HepG2 (cell line): Measurements from ENCODE around the gene KAZN. TPM values are rescaled to one million over a fixed set of nuclear protein-coding genes. Genes with fewer than 3 reads are reported as not detected.

Source experiments
- AGO2 ChIP-seq: fragments of 200-400 bp; formaldehyde crosslinking; optimal IDR thresholded peaks from 2 replicates; pipeline ENCODE3; 2017; ENCODE audit warnings: mild to moderate bottlenecking, low read depth, low read length, moderate library complexity
- ATRX ChIP-seq: sonication (generic); formaldehyde crosslinking; IDR thresholded peaks from 2 replicates; pipeline ENCODE4 v1.4.0; 2020; ENCODE audit warnings: missing genetic modification reagents, borderline replicate concordance
- BRCA1 ChIP-seq: sonication (generic); formaldehyde crosslinking; IDR thresholded peaks from 2 replicates; pipeline ENCODE4 v1.4.0; 2020; ENCODE audit warnings: missing genetic modification reagents
- GABPA ChIP-seq, 2 experiments: IDR thresholded peaks; 2 replicates each; pipeline ENCODE4 v1.6.1; 2011 to 2016; ENCODE audit warnings: low read depth in 2 of 2, low read length in 1 of 2, missing biosample characterization in 1 of 2, missing genetic modification characterization in 1 of 2
- GFI1 ChIP-seq: sonication (generic); formaldehyde crosslinking; IDR thresholded peaks from 2 replicates; pipeline ENCODE4 v1.5.0; 2020; ENCODE audit warnings: missing genetic modification reagents, mild to moderate bottlenecking, borderline replicate concordance
- HNF4A ChIP-seq: sonication (generic); formaldehyde crosslinking; IDR thresholded peaks from 2 replicates; pipeline ENCODE4 v1.4.0; 2020; ENCODE audit warnings: missing genetic modification reagents
- POLR2AphosphoS5 ChIP-seq: IDR thresholded peaks from 2 replicates; pipeline ENCODE4 v1.6.1; 2012; ENCODE audit warnings: low read depth, low read length
- RBAK ChIP-seq: sonication (generic); formaldehyde crosslinking; IDR thresholded peaks from 2 replicates; pipeline ENCODE4 v1.5.1; 2020; ENCODE audit warnings: mild to moderate bottlenecking, missing genetic modification reagents
- RBM39 ChIP-seq: fragments of 200-400 bp; formaldehyde crosslinking; IDR thresholded peaks from one replicate; pipeline ENCODE4 v1.6.1; 2018; ENCODE audit warnings: antibody characterized with exemption, mild to moderate bottlenecking, low read depth, low read length; ENCODE audit not compliant: poor library complexity, severe bottlenecking
- TFDP1 ChIP-seq: IDR thresholded peaks from 2 replicates; pipeline ENCODE4 v1.6.1; 2016; ENCODE audit warnings: missing compliant biosample characterization, missing genetic modification reagents, borderline replicate concordance
- THYN1 ChIP-seq: sonication (generic); formaldehyde crosslinking; IDR thresholded peaks from 2 replicates; pipeline ENCODE4 v1.8.1; 2023; ENCODE audit warnings: low read depth, mild to moderate bottlenecking, moderate library complexity, missing genetic modification reagents, borderline replicate concordance
- ZBTB33 ChIP-seq: sonication (generic); formaldehyde crosslinking; IDR thresholded peaks from 2 replicates; pipeline ENCODE4 v1.4.0; 2020; ENCODE audit warnings: missing genetic modification reagents
- ZBTB39 ChIP-seq: sonication (generic); formaldehyde crosslinking; IDR thresholded peaks from 2 replicates; pipeline ENCODE4 v1.5.0; 2020; ENCODE audit warnings: missing genetic modification reagents
- ZKSCAN8 ChIP-seq: IDR thresholded peaks from 2 replicates; pipeline ENCODE4 v1.6.1; 2016; ENCODE audit warnings: borderline replicate concordance, missing genetic modification reagents, missing compliant biosample characterization
- ZNF234 ChIP-seq: sonication (generic); formaldehyde crosslinking; conservative IDR thresholded peaks from 2 replicates; pipeline ENCODE4 v1.5.1; 2020; ENCODE audit warnings: mild to moderate bottlenecking, missing genetic modification reagents
- ZNF235 ChIP-seq: sonication (generic); formaldehyde crosslinking; IDR thresholded peaks from 2 replicates; pipeline ENCODE4 v1.8.1; 2023; ENCODE audit warnings: mild to moderate bottlenecking, missing genetic modification reagents, borderline replicate concordance
- ZNF44 ChIP-seq: sonication (generic); formaldehyde crosslinking; IDR thresholded peaks from 2 replicates; pipeline ENCODE4 v1.5.1; 2020; ENCODE audit warnings: mild to moderate bottlenecking, missing genetic modification reagents
- ZNF510 ChIP-seq: sonication (generic); formaldehyde crosslinking; IDR thresholded peaks from 2 replicates; pipeline ENCODE4 v1.4.0; 2020; ENCODE audit warnings: low read depth, mild to moderate bottlenecking, missing genetic modification reagents
- ZNF746 ChIP-seq: sonication (generic); formaldehyde crosslinking; IDR thresholded peaks from 2 replicates; pipeline ENCODE4 v1.8.0; 2022; ENCODE audit warnings: mild to moderate bottlenecking, missing genetic modification reagents
- ZNF768 ChIP-seq: sonication (generic); formaldehyde crosslinking; IDR thresholded peaks from 2 replicates; pipeline ENCODE4 v1.4.0; 2020; ENCODE audit warnings: missing genetic modification reagents
- ZNF781 ChIP-seq: sonication (generic); formaldehyde crosslinking; IDR thresholded peaks from 2 replicates; pipeline ENCODE4 v1.5.1; 2020; ENCODE audit warnings: borderline replicate concordance, mild to moderate bottlenecking, missing genetic modification reagents; ENCODE audit errors: not compliant biosample characterization
- ZNF839 ChIP-seq: sonication (generic); formaldehyde crosslinking; IDR thresholded peaks from 2 replicates; pipeline ENCODE4 v1.4.0; 2020; ENCODE audit warnings: missing genetic modification reagents, mild to moderate bottlenecking, borderline replicate concordance
- polyA plus RNA-seq, 8 experiments: library from polyadenylated mRNA; depleted of rRNA in 3 of 8; stranded (reverse) in 7 of 8; unstranded in 1 of 8; fragments of >200 nt; fragmentation: Illumina TruSeq in 4 of 8; extraction: Trizol in 4 of 8; gene quantifications; 2 replicates each; pipeline versions ENCODE4 v1.2.1 to v1.2.3, GENCODE V29; 2011 to 2016; ENCODE audit warnings: low read depth in 4 of 8, missing spikeins in 1 of 8, mixed read lengths in 1 of 8; ENCODE audit not compliant: insufficient read depth in 1 of 8
- total RNA-seq, 5 experiments: library from RNA; depleted of rRNA; stranded (reverse); fragments of >200 nt; fragmentation: Illumina TruSeq; extraction: Trizol; gene quantifications; 2 replicates each; pipeline ENCODE4 v1.2.3, GENCODE V29; 2016; ENCODE audit warnings: low read depth in 1 of 5
- TF ChIP-seq, protein P1 (sequence below): sonication (generic); formaldehyde crosslinking; IDR thresholded peaks from 2 replicates; pipeline ENCODE4 v1.5.0; 2020; ENCODE audit warnings: missing genetic modification reagents, mild to moderate bottlenecking, borderline replicate concordance

Gene KAZN
- total and polyA plus RNA-seq, 2 of the 13 experiments (the other 11 are each of a cell fraction or from before 2014, with no cell fraction given), result 10.4 to 13.5 TPM

DNA sequence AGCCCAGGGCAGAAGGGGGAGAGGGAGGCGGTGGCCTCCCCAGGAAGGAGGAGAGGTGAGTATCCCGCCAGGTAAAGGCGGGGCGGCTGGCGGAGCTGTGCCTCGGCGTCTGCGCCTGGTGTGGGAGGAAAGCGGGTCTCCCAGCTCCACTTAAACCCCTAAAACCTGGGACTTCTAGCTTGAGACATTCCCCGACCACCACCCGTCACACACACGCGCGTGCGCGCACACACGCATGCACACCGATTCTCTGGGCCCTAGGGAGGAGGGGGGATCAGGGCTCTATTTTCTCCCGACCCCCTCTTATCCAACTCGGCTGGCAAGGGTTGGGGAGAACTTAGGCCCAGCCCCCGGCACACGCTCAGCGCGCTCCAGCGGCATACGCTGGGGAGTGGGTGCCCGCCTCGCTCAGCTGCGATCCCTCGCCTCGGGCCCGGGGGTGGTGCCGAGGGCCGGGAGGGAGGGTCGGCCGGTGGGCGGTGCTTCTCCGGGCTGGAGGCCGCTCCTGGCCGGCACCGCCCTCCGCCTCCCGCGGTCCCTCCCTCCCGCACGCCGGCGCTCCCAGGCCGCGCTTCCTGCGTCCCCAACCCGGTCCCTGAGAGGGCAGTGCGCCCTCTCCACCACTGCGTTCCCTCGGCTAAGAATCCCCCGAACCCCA, 554.8 kb downstream of the KAZN start, which contains the start of gene TMEM51 (continued):
- TF ChIP-seq HNF4A (CRISPR knock-in tag) (no peak), ZNF234 (CRISPR knock-in tag) (no peak), TFDP1 (peak; percentile 14; the same call in 1 of the 2 replicates), ZNF235 (CRISPR knock-in tag) (no peak), RBM39 (no peak), ZBTB33 (CRISPR knock-in tag) (no peak), ZNF839 (CRISPR knock-in tag) (no peak; the same call in 1 of the 2 replicates), ZBTB39 (CRISPR knock-in tag) (0 out of 2 replicates have a peak, but pooled peaks have one; percentile 50), AGO2 (peak; percentile 53), ZKSCAN8 (no peak), ZNF768 (no peak), RBAK (CRISPR knock-in tag) (no peak), ZNF781 (CRISPR knock-in tag) (no peak), ZNF746 (no peak; the same call in 1 of the 2 replicates), BRCA1 (no peak), THYN1 (no peak), ZNF44 (CRISPR knock-in tag) (no peak), GFI1 (CRISPR knock-in tag) (no peak), POLR2AphosphoS5 (peak; percentile 53), ATRX (CRISPR knock-in tag) (no peak), GABPA (IDR thresholded peaks at IDR 0.05; ENCODE audit: low read depth, low read length) (no peak), GABPA (CRISPR knock-in tag; IDR thresholded peaks at IDR 0.05; ENCODE audit: low read depth) (no peak), ZNF510 (CRISPR knock-in tag) (no peak)
- TF ChIP-seq, protein P1, sequence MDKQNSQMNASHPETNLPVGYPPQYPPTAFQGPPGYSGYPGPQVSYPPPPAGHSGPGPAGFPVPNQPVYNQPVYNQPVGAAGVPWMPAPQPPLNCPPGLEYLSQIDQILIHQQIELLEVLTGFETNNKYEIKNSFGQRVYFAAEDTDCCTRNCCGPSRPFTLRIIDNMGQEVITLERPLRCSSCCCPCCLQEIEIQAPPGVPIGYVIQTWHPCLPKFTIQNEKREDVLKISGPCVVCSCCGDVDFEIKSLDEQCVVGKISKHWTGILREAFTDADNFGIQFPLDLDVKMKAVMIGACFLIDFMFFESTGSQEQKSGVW, result no peak
